ENCODE measurements around the gene ROBO1.

DNA sequence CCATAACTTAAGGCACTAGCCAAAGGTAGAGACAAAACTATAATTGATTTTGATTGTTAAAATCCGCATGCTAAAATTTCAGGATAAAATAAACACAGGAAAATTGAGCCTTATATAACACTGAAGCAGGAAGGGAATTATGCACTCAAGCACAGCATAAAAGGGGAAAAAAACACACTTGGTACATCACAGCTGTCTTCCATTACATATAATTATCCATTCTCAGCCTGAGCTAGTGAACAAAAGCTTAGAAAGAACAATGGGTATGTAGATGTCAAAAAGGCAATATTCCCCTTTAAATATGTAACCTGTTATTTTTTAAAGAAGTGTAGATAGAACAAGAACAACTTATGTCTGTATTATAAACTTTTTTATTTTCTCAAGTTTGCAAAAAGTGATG lies 899.2 kb downstream of the ROBO1 start:
- TF ChIP-seq, protein P1, sequence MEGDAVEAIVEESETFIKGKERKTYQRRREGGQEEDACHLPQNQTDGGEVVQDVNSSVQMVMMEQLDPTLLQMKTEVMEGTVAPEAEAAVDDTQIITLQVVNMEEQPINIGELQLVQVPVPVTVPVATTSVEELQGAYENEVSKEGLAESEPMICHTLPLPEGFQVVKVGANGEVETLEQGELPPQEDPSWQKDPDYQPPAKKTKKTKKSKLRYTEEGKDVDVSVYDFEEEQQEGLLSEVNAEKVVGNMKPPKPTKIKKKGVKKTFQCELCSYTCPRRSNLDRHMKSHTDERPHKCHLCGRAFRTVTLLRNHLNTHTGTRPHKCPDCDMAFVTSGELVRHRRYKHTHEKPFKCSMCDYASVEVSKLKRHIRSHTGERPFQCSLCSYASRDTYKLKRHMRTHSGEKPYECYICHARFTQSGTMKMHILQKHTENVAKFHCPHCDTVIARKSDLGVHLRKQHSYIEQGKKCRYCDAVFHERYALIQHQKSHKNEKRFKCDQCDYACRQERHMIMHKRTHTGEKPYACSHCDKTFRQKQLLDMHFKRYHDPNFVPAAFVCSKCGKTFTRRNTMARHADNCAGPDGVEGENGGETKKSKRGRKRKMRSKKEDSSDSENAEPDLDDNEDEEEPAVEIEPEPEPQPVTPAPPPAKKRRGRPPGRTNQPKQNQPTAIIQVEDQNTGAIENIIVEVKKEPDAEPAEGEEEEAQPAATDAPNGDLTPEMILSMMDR (IDR thresholded peaks at IDR 0.05): no peak
- no peak for TF ChIP-seq POLR2A (IDR thresholded peaks at IDR 0.05)
